ENCODE measurements around the gene NGB.

DNA sequence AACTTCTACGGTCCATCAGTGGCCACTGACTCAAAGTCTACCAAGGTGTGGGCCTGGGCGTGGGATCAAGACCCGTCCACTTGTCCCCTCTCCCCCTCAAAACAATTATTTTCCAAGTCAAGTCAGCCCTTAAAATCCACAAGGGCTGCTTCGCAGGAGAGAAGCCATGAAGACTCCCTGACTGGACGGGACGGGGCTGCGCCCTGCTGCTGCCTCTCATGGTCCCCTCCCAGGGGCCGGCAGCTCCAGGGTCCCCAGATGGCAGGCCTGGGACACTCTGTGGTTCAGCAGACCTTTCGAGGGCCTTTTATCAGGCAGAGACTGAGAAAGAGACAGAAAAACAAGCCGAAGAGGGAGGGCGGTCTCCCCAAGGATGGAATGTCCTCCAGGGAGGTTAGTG, 10.8 kb downstream of the NGB start:
- TF ChIP-seq, protein P1, sequence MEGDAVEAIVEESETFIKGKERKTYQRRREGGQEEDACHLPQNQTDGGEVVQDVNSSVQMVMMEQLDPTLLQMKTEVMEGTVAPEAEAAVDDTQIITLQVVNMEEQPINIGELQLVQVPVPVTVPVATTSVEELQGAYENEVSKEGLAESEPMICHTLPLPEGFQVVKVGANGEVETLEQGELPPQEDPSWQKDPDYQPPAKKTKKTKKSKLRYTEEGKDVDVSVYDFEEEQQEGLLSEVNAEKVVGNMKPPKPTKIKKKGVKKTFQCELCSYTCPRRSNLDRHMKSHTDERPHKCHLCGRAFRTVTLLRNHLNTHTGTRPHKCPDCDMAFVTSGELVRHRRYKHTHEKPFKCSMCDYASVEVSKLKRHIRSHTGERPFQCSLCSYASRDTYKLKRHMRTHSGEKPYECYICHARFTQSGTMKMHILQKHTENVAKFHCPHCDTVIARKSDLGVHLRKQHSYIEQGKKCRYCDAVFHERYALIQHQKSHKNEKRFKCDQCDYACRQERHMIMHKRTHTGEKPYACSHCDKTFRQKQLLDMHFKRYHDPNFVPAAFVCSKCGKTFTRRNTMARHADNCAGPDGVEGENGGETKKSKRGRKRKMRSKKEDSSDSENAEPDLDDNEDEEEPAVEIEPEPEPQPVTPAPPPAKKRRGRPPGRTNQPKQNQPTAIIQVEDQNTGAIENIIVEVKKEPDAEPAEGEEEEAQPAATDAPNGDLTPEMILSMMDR (IDR thresholded peaks at IDR 0.05): no peak
- no peak for TF ChIP-seq POLR2A (IDR thresholded peaks at IDR 0.05)
- TF ChIP-seq POLR2AphosphoS5 (IDR thresholded peaks at IDR 0.05): no peak

Measured in sigmoid colon (tissue), 4 donors.